Parathyroid adenoma (tissue), 2 donors: ENCODE results near the gene SFTPA2.
"Not testable (repeated sequence)": the region's sequence is repeated elsewhere in the genome, so short reads cannot be mapped to it uniquely, and the experiment has no call there.

Source experiments
- H2AFZ ChIP-seq: fragments of 300-600 bp; sonication (generic); one replicate; pipeline ENCODE4 v1.7.0; 2017; ENCODE audit warnings: antibody characterized with exemption, mild to moderate bottlenecking
- H3K27ac ChIP-seq: fragments of 300-600 bp; sonication (generic); one replicate; pipeline ENCODE4 v1.7.0; 2017
- H3K27me3 ChIP-seq: fragments of 300-600 bp; sonication (generic); one replicate; pipeline ENCODE4 v1.7.0; 2017; ENCODE audit warnings: low read length; ENCODE audit not compliant: control insufficient read depth, insufficient read depth
- H3K36me3 ChIP-seq: fragments of 300-600 bp; sonication (generic); one replicate; pipeline ENCODE4 v1.7.0; 2017; ENCODE audit warnings: low read length; ENCODE audit not compliant: control insufficient read depth, insufficient read depth
- H3K4me1 ChIP-seq: fragments of 300-600 bp; sonication (generic); one replicate; pipeline ENCODE4 v1.7.0; 2017; ENCODE audit warnings: control low read depth
- H3K4me2 ChIP-seq: fragments of 300-600 bp; sonication (generic); one replicate; pipeline ENCODE4 v1.7.0; 2017; ENCODE audit warnings: low read length
- H3K4me3 ChIP-seq: fragments of 300-600 bp; sonication (generic); one replicate; pipeline ENCODE4 v1.7.0; 2017; ENCODE audit warnings: low read depth, low read length
- H3K79me2 ChIP-seq: fragments of 300-600 bp; sonication (generic); one replicate; pipeline ENCODE4 v1.7.0; 2017; ENCODE audit warnings: control low read depth
- H3K9ac ChIP-seq: fragments of 300-600 bp; sonication (generic); one replicate; pipeline ENCODE4 v1.7.0; 2017; ENCODE audit warnings: mild to moderate bottlenecking
- H3K9me3 ChIP-seq: fragments of 300-600 bp; sonication (generic); one replicate; pipeline ENCODE4 v1.7.0; 2017; ENCODE audit warnings: low read length; ENCODE audit not compliant: control insufficient read depth
- CTCF ChIP-seq: fragments of 300-600 bp; sonication (generic); IDR thresholded peaks from one replicate; pipeline ENCODE4 v1.7.0; 2017; ENCODE audit warnings: antibody characterized with exemption, mild to moderate bottlenecking
- donor health status: primary hyperparathyroidism.

The SFTPA2 gene

GRCh38 chr10:79602953-79603352 is 42.7 kb upstream of the SFTPA2 start:
- Histone ChIP-seq H3K4me2 (no peak overlapping the region), H3K9me3 (no peaks in the 10 kb centered on the region), H3K27ac (no peak overlapping the region), H3K36me3 (peaks cover 2% of the 10 kb centered on the region), H3K27me3 (no peaks in the 10 kb centered on the region), H3K4me3 (no peak overlapping the region), H3K9ac (no peak overlapping the region), H3K79me2 (no peaks in the 10 kb centered on the region), H2AFZ (no peak overlapping the region), H3K4me1 (no peaks in the 10 kb centered on the region)
- no peak for TF ChIP-seq CTCF

- no peak overlapping the region for H2AFZ ChIP-seq
- H3K79me2 ChIP-seq: no peaks in the 10 kb centered on the region
- H3K27ac ChIP-seq: no peak overlapping the region
- H3K4me2 ChIP-seq: no peak overlapping the region
- TF ChIP-seq CTCF: no peak
- H3K36me3 ChIP-seq: peaks cover 2% of the 10 kb centered on the region
- H3K4me3 ChIP-seq: no peak overlapping the region
- no peaks in the 10 kb centered on the region for H3K27me3 ChIP-seq
- H3K4me1 ChIP-seq: no peaks in the 10 kb centered on the region
- H3K9ac ChIP-seq: no peak overlapping the region
- H3K9me3 ChIP-seq: no peaks in the 10 kb centered on the region
Observed at GRCh38 chr10:79601939-79602338, 41.7 kb upstream of the SFTPA2 start.

GRCh38 chr10:79599644-79600043 is 39.4 kb upstream of the SFTPA2 start:
- H3K27me3 ChIP-seq, H3K27ac ChIP-seq, H3K4me2 ChIP-seq, H3K36me3 ChIP-seq, H3K4me1 ChIP-seq, H3K4me3 ChIP-seq, H3K9me3 ChIP-seq, H3K9ac ChIP-seq, H3K79me2 ChIP-seq, H2AFZ ChIP-seq: not testable (repeated sequence)

GRCh38 chr10:79595510-79595909 is 35.3 kb upstream of the SFTPA2 start:
- TF ChIP-seq CTCF: no peak

GRCh38 chr10:79594565-79594964 is 34.4 kb upstream of the SFTPA2 start:
- H3K79me2 ChIP-seq, H3K9me3 ChIP-seq, H3K36me3 ChIP-seq, H3K4me1 ChIP-seq, H2AFZ ChIP-seq, H3K4me2 ChIP-seq, H3K27me3 ChIP-seq, H3K27ac ChIP-seq, H3K9ac ChIP-seq, H3K4me3 ChIP-seq: not testable (repeated sequence)

More at GRCh38 chr10:79595510-79595909, 35.3 kb upstream of the SFTPA2 start:
- Histone ChIP-seq H2AFZ (no peak overlapping the region), H3K27me3 (no peaks in the 10 kb centered on the region), H3K79me2 (no peaks in the 10 kb centered on the region), H3K4me2 (no peak overlapping the region), H3K27ac (no peak overlapping the region), H3K9ac (no peak overlapping the region), H3K9me3 (no peaks in the 10 kb centered on the region), H3K4me3 (no peak overlapping the region), H3K4me1 (no peaks in the 10 kb centered on the region), H3K36me3 (no peaks in the 10 kb centered on the region)

- H3K9ac ChIP-seq: no peak overlapping the region
- H3K36me3 ChIP-seq: no peaks in the 10 kb centered on the region
- no peaks in the 10 kb centered on the region for H3K27me3 ChIP-seq
- no peaks in the 10 kb centered on the region for H3K4me1 ChIP-seq
- TF ChIP-seq CTCF: no peak
- H3K9me3 ChIP-seq: no peaks in the 10 kb centered on the region
- H3K79me2 ChIP-seq: no peaks in the 10 kb centered on the region
- H3K27ac ChIP-seq: no peak overlapping the region
- H2AFZ ChIP-seq: no peak overlapping the region
- H3K4me2 ChIP-seq: no peak overlapping the region
- no peak overlapping the region for H3K4me3 ChIP-seq
Observed at GRCh38 chr10:79593377-79593776, 33.2 kb upstream of the SFTPA2 start.
